GM23248 (cell line): ENCODE results near the gene ZFPM1.

Source experiments
- EZH2 ChIP-seq: fragments of 200-600 bp; sonication (generic); IDR thresholded peaks from 2 replicates; pipeline ENCODE4 v1.6.1; 2018; ENCODE audit warnings: antibody characterized with exemption, mild to moderate bottlenecking; ENCODE audit not compliant: insufficient read depth, poor library complexity, severe bottlenecking
- EZH2phosphoT487 ChIP-seq: fragments of 200-600 bp; sonication (generic); IDR thresholded peaks from 2 replicates; pipeline ENCODE4 v1.6.1; 2018; ENCODE audit warnings: antibody characterized with exemption, moderate library complexity, mild to moderate bottlenecking, low read depth; ENCODE audit not compliant: insufficient read depth

- no peak for TF ChIP-seq EZH2
- TF ChIP-seq EZH2phosphoT487, result no peak
Observed at GRCh38 chr16:88534638-88535190, 81.6 kb downstream of the ZFPM1 start.
